Measurements from ENCODE around the gene TAF4.
"Not testable (repeated sequence)": the region's sequence is repeated elsewhere in the genome, so short reads cannot be mapped to it uniquely, and the experiment has no call there.

Gene TAF4

GRCh38 chr20:62056975-62057374, 8.7 kb downstream of the TAF4 start:
- DNase-seq, result no peak

GRCh38 chr20:62056377-62056776, 9.3 kb downstream of the TAF4 start:
- no peak for DNase-seq

- not testable (repeated sequence) for DNase-seq
These were observed 9.9 kb downstream of the TAF4 start for GRCh38 chr20:62055862-62056115.

GRCh38 chr20:62055106-62055861, 10.4 kb downstream of the TAF4 start:
- DNase-seq, result no peak

- DNase-seq, result no peak
These were observed 11.2 kb downstream of the TAF4 start for GRCh38 chr20:62054451-62054953.

GRCh38 chr20:62053465-62054196, 12.1 kb downstream of the TAF4 start:
- DNase-seq, result no peak

- DNase-seq, result no peak
These were observed 12.7 kb downstream of the TAF4 start for GRCh38 chr20:62052842-62053464.

- no peak for DNase-seq
These were observed 13.3 kb downstream of the TAF4 start for GRCh38 chr20:62052336-62052841.

GRCh38 chr20:62051546-62052255, 14.0 kb downstream of the TAF4 start:
- no peak for DNase-seq

GRCh38 chr20:62051144-62051543, 14.5 kb downstream of the TAF4 start:
- no peak for DNase-seq

- DNase-seq, result no peak
These were observed 15.2 kb downstream of the TAF4 start for GRCh38 chr20:62050166-62051120.

- no peak for DNase-seq
These were observed 16.1 kb downstream of the TAF4 start for GRCh38 chr20:62049342-62050165.

- DNase-seq, result no peak
These were observed 16.8 kb downstream of the TAF4 start for GRCh38 chr20:62048821-62049291.

- DNase-seq, result no peak
These were observed 17.3 kb downstream of the TAF4 start for GRCh38 chr20:62048346-62048761.

GRCh38 chr20:62047666-62048345, 17.9 kb downstream of the TAF4 start:
- DNase-seq, result no peak

- DNase-seq, result no peak
These were observed 19.2 kb downstream of the TAF4 start for GRCh38 chr20:62046431-62046830.

- no peak for DNase-seq
These were observed 20.0 kb downstream of the TAF4 start for GRCh38 chr20:62045529-62046285.

- DNase-seq, result no peak
These were observed 20.6 kb downstream of the TAF4 start for GRCh38 chr20:62045118-62045517.

- DNase-seq, result no peak
These were observed 21.1 kb downstream of the TAF4 start for GRCh38 chr20:62044631-62045030.

All from EL (cell line).